B cell (primary cell): ENCODE results near the gene PPP2R5D. TPM values are rescaled to one million over a fixed set of nuclear protein-coding genes. Genes with fewer than 3 reads are reported as not detected.

ENCODE experiments used
- ATAC-seq: fragments of 200-7000 bp; cut with Tn5 transposase; one replicate; pipeline ENCODE4 v1.10.0; 2021; ENCODE audit warnings: low read depth, mild to moderate bottlenecking, moderate number of reproducible peaks, moderate library complexity
- CTCF ChIA-PET: fragments of 350-600 bp; sonication (Branson Sonifier 250); formaldehyde crosslinking; loops from one replicate; lab custom pipeline; 2021; ENCODE audit warnings: antibody characterized with exemption, inconsistent platforms; lab: Charles Lee
- POLR2A ChIA-PET: fragments of 350-600 bp; sonication (Branson Sonifier 250); formaldehyde crosslinking; loops from one replicate; lab custom pipeline; 2021; ENCODE audit warnings: antibody characterized with exemption; lab: Charles Lee
- DNase-seq: peaks from one replicate; pipeline ENCODE4 v3.0.0; 2013
- H2AFZ ChIP-seq: 2 replicates; pipeline ENCODE4 v1.6.1; 2012; ENCODE audit warnings: mild to moderate bottlenecking, low read depth, low read length; ENCODE audit not compliant: insufficient read depth, poor library complexity, severe bottlenecking
- H3K27ac ChIP-seq, 2 donors: 1 replicate in 1 of 2; 2 replicates in 1 of 2; pipeline ENCODE4 v1.5.1; 2012 to 2013; ENCODE audit warnings: low read length in 2 of 2, mild to moderate bottlenecking in 2 of 2, moderate library complexity in 1 of 2
- H3K27me3 ChIP-seq, 4 experiments: fragments of 200-600 bp in 1 of 4; sonication (generic) in 1 of 4; replicated peaks in 1 of 4; 1 replicate in 2 of 4; 2 replicates in 2 of 4; pipeline versions ENCODE4 v1.6.1 to v1.7.0; 2013 to 2016; ENCODE audit warnings: low read length in 3 of 4, mild to moderate bottlenecking in 2 of 4, mixed read lengths in 1 of 4, moderate library complexity in 1 of 4; ENCODE audit not compliant: insufficient read depth in 4 of 4, control insufficient read depth in 3 of 4; ENCODE audit errors: control extremely low read depth in 1 of 4
- H3K36me3 ChIP-seq, 2 experiments: replicated peaks in 1 of 2; 1 replicate in 1 of 2; 2 replicates in 1 of 2; pipeline versions ENCODE4 v1.6.1 to v1.7.1; 2013; ENCODE audit warnings: low read length in 1 of 2; ENCODE audit not compliant: insufficient read depth in 2 of 2, control insufficient read depth in 1 of 2; ENCODE audit errors: control extremely low read depth in 1 of 2, extremely low read depth in 1 of 2
- H3K4me1 ChIP-seq, 2 donors: fragments of 200-600 bp in 1 of 2; sonication (generic) in 1 of 2; 1 replicate in 1 of 2; 2 replicates in 1 of 2; pipeline versions ENCODE4 v1.5.1 to v1.6.1; 2013 to 2017; ENCODE audit warnings: low read length in 2 of 2; ENCODE audit not compliant: control insufficient read depth in 2 of 2, insufficient read depth in 2 of 2
- H3K4me2 ChIP-seq: replicated peaks from 2 replicates; pipeline ENCODE3; 2012; ENCODE audit warnings: mild to moderate bottlenecking, low read depth, low read length; ENCODE audit not compliant: poor library complexity, severe bottlenecking
- H3K4me3 ChIP-seq, 5 experiments: fragments of 200-600 bp in 1 of 5; sonication (generic) in 1 of 5; 1 replicate in 3 of 5; 2 replicates in 2 of 5; pipeline versions ENCODE4 v1.5.1 to v1.7.0; 2011 to 2016; ENCODE audit warnings: low read length in 4 of 5, mild to moderate bottlenecking in 4 of 5, low read depth in 2 of 5, control low read depth in 1 of 5, moderate library complexity in 1 of 5; ENCODE audit not compliant: insufficient read depth in 1 of 5; ENCODE audit errors: control extremely low read depth in 1 of 5, extremely low read depth in 1 of 5
- H3K79me2 ChIP-seq: fragments of 200-600 bp; sonication (generic); one replicate; pipeline ENCODE4 v1.6.0; 2016; ENCODE audit warnings: low read length; ENCODE audit not compliant: control insufficient read depth, insufficient read depth
- H3K9ac ChIP-seq: fragments of 200-600 bp; sonication (generic); 2 replicates; pipeline ENCODE4 v1.6.1; 2017; ENCODE audit warnings: mild to moderate bottlenecking, low read length, moderate library complexity
- H3K9me3 ChIP-seq, 3 donors: one replicate each; pipeline versions ENCODE4 v1.6.1 to v1.7.1; 2013; ENCODE audit warnings: low read length in 2 of 3; ENCODE audit not compliant: control insufficient read depth in 2 of 3, insufficient read depth in 1 of 3; ENCODE audit errors: control extremely low read depth in 1 of 3
- H4K20me1 ChIP-seq: 2 replicates; pipeline ENCODE4 v1.6.0; 2012; ENCODE audit warnings: mild to moderate bottlenecking, low read length; ENCODE audit not compliant: insufficient read depth, control insufficient read depth, poor library complexity, severe bottlenecking
- H3K27ac Mint-ChIP-seq: one replicate; pipeline ENCODE4 v1.8.0; 2021; ENCODE audit warnings: mixed read lengths
- H3K27me3 Mint-ChIP-seq: one replicate; pipeline ENCODE4 v1.8.0; 2021; ENCODE audit warnings: mixed read lengths
- H3K4me1 Mint-ChIP-seq: one replicate; pipeline ENCODE4 v1.8.0; 2021; ENCODE audit warnings: mixed read lengths
- H3K4me3 Mint-ChIP-seq: one replicate; pipeline ENCODE4 v1.8.0; 2021; ENCODE audit warnings: mixed read lengths
- H3K9me3 Mint-ChIP-seq: one replicate; pipeline ENCODE4 v1.8.0; 2022; ENCODE audit warnings: mixed read lengths; ENCODE audit not compliant: insufficient read depth
- CTCF ChIP-seq: fragments of 200-600 bp; IDR thresholded peaks from one replicate; pipeline ENCODE4 v1.8.0; 2022; ENCODE audit warnings: antibody characterized with exemption, mild to moderate bottlenecking
- EZH2 ChIP-seq: IDR thresholded peaks from 2 replicates; pipeline ENCODE4 v1.6.1; 2012; ENCODE audit warnings: borderline replicate concordance, low read depth, mild to moderate bottlenecking, moderate library complexity, low read length; ENCODE audit not compliant: insufficient read depth, poor library complexity, severe bottlenecking
- WGBS: methylation state at CpG from one replicate; pipeline ENCODE4 v1.1.5; 2013; ENCODE audit warnings: missing lambda C conversion rate; ENCODE audit not compliant: insufficient coverage; 5-methylcytosine and 5-hydroxymethylcytosine counted together
- intact Hi-C: fragments of 100-400 bp; cut with micrococcal nuclease; formaldehyde crosslinking; loops from one replicate; pipeline ENCODE4 v1.10.0; 2022
- polyA plus RNA-seq: library from polyadenylated mRNA; depleted of rRNA; stranded (reverse); fragments of >200 nt; gene quantifications from 2 replicates; pipeline ENCODE4 v1.2.3, GENCODE V29; 2012
- total RNA-seq, 2 donors: library from RNA; stranded (reverse); fragments of 120-200 nt in 1 of 2; gene quantifications; 1 replicate in 1 of 2; 2 replicates in 1 of 2; pipeline versions ENCODE4 v1.2.3 to v1.2.4, GENCODE V29; 2013 to 2022

PPP2R5D gene
- total and polyA plus RNA-seq, 2 donors (not counting 1 experiment from before 2014, with no cell fraction given): 23.2 to 23.6 TPM

- whole genome bisulfite sequencing: 96% methylated on average over 3 of the region's 9 CpGs
- no peaks in the 10 kb centered on the region for H3K27me3 Mint-ChIP-seq
- H3K9me3 ChIP-seq: no peaks in the 10 kb centered on the region
- no peaks in the 10 kb centered on the region for H3K27me3 ChIP-seq
- no peak overlapping the region for H3K27ac Mint-ChIP-seq
- peaks cover 0 to 38% of the 10 kb centered on the region in 2 experiments for H3K36me3 ChIP-seq
- ATAC-seq (no peak), DNase-seq (no peak)
- no peak overlapping the region for H3K9ac ChIP-seq
- no peak overlapping the region for H3K4me3 ChIP-seq
- H3K4me1 ChIP-seq: no peaks in the 10 kb centered on the region
- intact Hi-C loops: no loop called here
- ChIA-PET POLR2A (no interaction called here), CTCF (interaction anchor here (1.2 kb wide), 1 partner anchor 135 kb away, joined by 3 read pairs; no protein-coding TSS in a partner anchor)
- no peak for TF ChIP-seq CTCF
- TF ChIP-seq EZH2: no peak
- H3K4me2 ChIP-seq: no peak overlapping the region
- H3K27ac ChIP-seq: no peak overlapping the region
- no peaks in the 10 kb centered on the region for H3K4me1 Mint-ChIP-seq
- H3K4me3 Mint-ChIP-seq: no peak overlapping the region
- H3K79me2 ChIP-seq: no peaks in the 10 kb centered on the region
- H3K9me3 Mint-ChIP-seq: no peaks in the 10 kb centered on the region
- no peak overlapping the region for H2AFZ ChIP-seq
- no peaks in the 10 kb centered on the region for H4K20me1 ChIP-seq
Observed at GRCh38 chr6:43036712-43037111, 52.3 kb downstream of the PPP2R5D start.

GRCh38 chr6:43037197-43037596, 52.8 kb downstream of the PPP2R5D start:
- ATAC-seq (no peak), DNase-seq (no peak)
- POLR2A ChIA-PET: no interaction called here
- intact Hi-C loops: no loop called here
- no peaks in the 10 kb centered on the region for H3K27me3 ChIP-seq
- H2AFZ ChIP-seq: no peak overlapping the region
- no peak overlapping the region for H3K27ac ChIP-seq
- no peaks in the 10 kb centered on the region for H3K9me3 ChIP-seq
- CTCF ChIA-PET: interaction anchor here (1.2 kb wide), 1 partner anchor 135 kb away, joined by 3 read pairs; no protein-coding TSS in a partner anchor
- Mint-ChIP-seq H3K4me3 (no peak overlapping the region), H3K9me3 (no peaks in the 10 kb centered on the region), H3K27me3 (no peaks in the 10 kb centered on the region), H3K27ac (no peak overlapping the region), H3K4me1 (no peaks in the 10 kb centered on the region)
- no peak for TF ChIP-seq EZH2
- TF ChIP-seq CTCF: no peak
- H3K79me2 ChIP-seq: no peaks in the 10 kb centered on the region
- peaks cover 0 to 38% of the 10 kb centered on the region in 2 experiments for H3K36me3 ChIP-seq
- H4K20me1 ChIP-seq: no peaks in the 10 kb centered on the region
- H3K4me2 ChIP-seq: no peak overlapping the region
- WGBS: 89% methylated on average over 5 of the region's 5 CpGs
- H3K9ac ChIP-seq: no peak overlapping the region
- H3K4me1 ChIP-seq: no peaks in the 10 kb centered on the region
- H3K4me3 ChIP-seq: no peak overlapping the region
